Measurements from ENCODE around the gene GSG1L.

Gene GSG1L

DNA sequence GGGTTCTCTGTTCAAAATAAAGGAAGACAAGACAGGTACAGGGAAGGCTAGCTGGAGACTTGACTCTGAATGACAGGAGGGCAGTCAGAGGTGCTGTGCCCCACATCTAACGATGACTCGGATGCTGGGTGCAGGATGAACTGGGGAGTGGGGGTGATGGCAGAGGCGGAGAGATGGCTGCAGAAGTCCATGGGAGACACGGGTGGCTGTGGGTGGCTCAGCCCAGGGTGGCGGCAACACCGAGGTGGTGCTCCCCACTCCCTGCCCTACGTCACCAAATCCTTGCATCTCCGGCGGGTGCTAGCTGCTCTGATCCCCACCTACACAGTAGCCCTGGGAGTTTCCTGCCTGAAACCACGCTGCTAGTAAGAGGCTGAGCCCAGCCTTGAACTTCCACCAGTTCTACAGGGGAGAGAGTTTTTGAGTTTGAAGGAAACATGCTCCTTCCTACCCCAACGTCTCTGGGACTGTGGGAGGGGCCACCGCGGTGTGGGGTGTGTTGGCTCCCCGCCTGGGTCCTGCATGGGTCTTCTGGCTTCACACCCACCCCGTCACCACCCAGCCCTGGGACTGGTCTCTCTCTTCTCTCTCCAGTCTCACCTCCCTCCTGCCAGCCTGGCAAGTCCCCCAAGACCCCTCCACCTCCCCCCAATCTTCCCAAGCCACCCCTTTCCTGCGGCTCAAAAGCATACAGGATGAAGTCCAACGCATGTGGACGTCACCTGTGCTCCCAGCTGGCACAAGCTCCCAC is 4.5 kb downstream of the GSG1L start:
- no peak overlapping the region for H3K27ac Mint-ChIP-seq
- H3K4me3 Mint-ChIP-seq: no peak overlapping the region
- no peaks in the 10 kb centered on the region for H3K36me3 Mint-ChIP-seq
- peaks cover 29% of the 10 kb centered on the region for H3K27me3 Mint-ChIP-seq
- peaks cover 12% of the 10 kb centered on the region for H3K4me1 Mint-ChIP-seq
- H3K9me3 Mint-ChIP-seq: no peaks in the 10 kb centered on the region

DNA sequence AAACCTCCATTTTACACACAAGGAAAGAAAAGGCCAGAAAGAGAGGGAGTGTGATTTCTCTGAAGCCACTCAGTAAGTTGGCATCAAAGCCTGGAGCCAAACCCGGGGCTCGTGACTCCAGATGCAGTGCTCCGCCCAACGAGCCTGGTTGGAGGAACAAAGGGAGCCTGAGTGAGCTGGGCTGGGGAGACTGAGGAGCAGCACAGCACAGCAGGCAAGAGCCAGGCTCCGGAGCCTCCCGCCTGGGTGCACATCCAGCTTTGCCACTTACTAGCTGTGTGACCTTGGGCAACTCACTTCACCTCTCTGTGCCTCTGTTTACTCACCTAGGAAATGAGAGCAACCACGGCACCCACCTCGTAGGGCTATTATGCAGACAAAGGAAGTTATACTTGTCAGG is 5.6 kb downstream of the GSG1L start:
- H3K27ac Mint-ChIP-seq: no peak overlapping the region
- H3K27me3 Mint-ChIP-seq: peaks cover 33% of the 10 kb centered on the region
- no peaks in the 10 kb centered on the region for H3K9me3 Mint-ChIP-seq
- no peaks in the 10 kb centered on the region for H3K36me3 Mint-ChIP-seq
- H3K4me3 Mint-ChIP-seq: no peak overlapping the region
- H3K4me1 Mint-ChIP-seq: peaks cover 12% of the 10 kb centered on the region

DNA sequence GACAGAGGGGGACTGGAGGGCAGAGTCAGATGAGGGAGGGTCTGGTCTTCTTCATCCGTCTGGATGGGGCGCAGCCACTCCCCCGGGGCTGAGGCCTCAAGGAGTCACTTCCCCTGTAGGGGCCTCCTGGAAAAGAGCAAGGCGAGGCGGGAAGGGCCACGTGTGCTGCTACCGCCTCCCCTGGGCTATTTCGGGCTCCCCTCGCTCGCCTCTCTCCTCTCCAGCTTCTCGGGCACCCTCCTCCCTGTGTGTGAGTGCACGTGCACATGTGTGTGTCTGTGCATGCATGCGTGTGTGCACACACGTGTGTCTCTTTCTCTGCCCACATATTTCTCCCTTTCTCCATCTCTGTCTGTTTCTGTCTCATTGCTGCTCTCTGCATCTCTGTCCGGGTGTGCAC is 10.1 kb downstream of the GSG1L start:
- no peak overlapping the region for H3K27ac Mint-ChIP-seq
- H3K4me3 Mint-ChIP-seq: no peak overlapping the region
- H3K4me1 Mint-ChIP-seq: peaks cover under 1% of the 10 kb centered on the region
- peaks cover 6% of the 10 kb centered on the region for H3K9me3 Mint-ChIP-seq
- H3K27me3 Mint-ChIP-seq: peaks cover 16% of the 10 kb centered on the region
- peaks cover 2% of the 10 kb centered on the region for H3K36me3 Mint-ChIP-seq

- peaks cover 15% of the 10 kb centered on the region for H3K27me3 Mint-ChIP-seq
- no peak overlapping the region for H3K27ac Mint-ChIP-seq
- peaks cover 2% of the 10 kb centered on the region for H3K36me3 Mint-ChIP-seq
Measured at GRCh38 chr16:28052274-28053128, 11.0 kb downstream of the GSG1L start.

GRCh38 chr16:28051486-28051885 is 12.0 kb downstream of the GSG1L start:
- H3K4me1 Mint-ChIP-seq: no peaks in the 10 kb centered on the region
- no peak overlapping the region for H3K4me3 Mint-ChIP-seq
- peaks cover 6% of the 10 kb centered on the region for H3K9me3 Mint-ChIP-seq
- H3K27me3 Mint-ChIP-seq: peaks cover 12% of the 10 kb centered on the region
- H3K36me3 Mint-ChIP-seq: peaks cover 4% of the 10 kb centered on the region
- no peak overlapping the region for H3K27ac Mint-ChIP-seq

More at GRCh38 chr16:28052274-28053128, 11.0 kb downstream of the GSG1L start:
- Mint-ChIP-seq H3K4me1 (no peaks in the 10 kb centered on the region), H3K9me3 (peaks cover 6% of the 10 kb centered on the region), H3K4me3 (no peak overlapping the region)

GRCh38 chr16:28042811-28043210 is 20.7 kb downstream of the GSG1L start:
- Mint-ChIP-seq H3K4me3 (no peak overlapping the region), H3K4me1 (no peaks in the 10 kb centered on the region), H3K9me3 (no peaks in the 10 kb centered on the region), H3K27ac (no peak overlapping the region), H3K36me3 (peaks cover 2% of the 10 kb centered on the region), H3K27me3 (peaks cover 7% of the 10 kb centered on the region)

- H3K9me3 Mint-ChIP-seq: no peaks in the 10 kb centered on the region
- no peaks in the 10 kb centered on the region for H3K4me1 Mint-ChIP-seq
- peaks cover 1% of the 10 kb centered on the region for H3K36me3 Mint-ChIP-seq
- no peak overlapping the region for H3K4me3 Mint-ChIP-seq
- H3K27me3 Mint-ChIP-seq: peaks cover 8% of the 10 kb centered on the region
- no peak overlapping the region for H3K27ac Mint-ChIP-seq
Measured at GRCh38 chr16:28041615-28042014, 21.9 kb downstream of the GSG1L start.

- Mint-ChIP-seq H3K27me3 (peaks cover 8% of the 10 kb centered on the region), H3K4me3 (no peak overlapping the region), H3K36me3 (no peaks in the 10 kb centered on the region), H3K4me1 (no peaks in the 10 kb centered on the region), H3K27ac (no peak overlapping the region), H3K9me3 (no peaks in the 10 kb centered on the region)
Measured at GRCh38 chr16:28040039-28040438, 23.5 kb downstream of the GSG1L start.

DNA sequence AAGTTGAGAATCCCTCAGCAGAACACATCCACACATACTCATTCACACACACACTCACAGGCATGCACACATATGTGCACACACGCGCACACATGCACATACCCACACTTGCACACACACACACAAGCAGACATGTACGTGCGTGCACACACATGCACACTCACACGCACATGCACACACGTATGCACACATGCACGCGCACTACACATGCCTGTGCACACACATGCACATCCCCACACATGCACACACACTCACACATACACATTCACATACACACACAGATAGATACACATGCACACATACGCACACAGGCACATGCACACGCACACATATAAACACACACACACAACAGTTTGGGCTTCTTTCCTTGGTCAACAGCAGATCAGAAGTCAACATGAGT is 24.0 kb downstream of the GSG1L start:
- H3K9me3 Mint-ChIP-seq: no peaks in the 10 kb centered on the region
- no peak overlapping the region for H3K27ac Mint-ChIP-seq
- H3K4me1 Mint-ChIP-seq: no peaks in the 10 kb centered on the region
- no peak overlapping the region for H3K4me3 Mint-ChIP-seq
- H3K36me3 Mint-ChIP-seq: no peaks in the 10 kb centered on the region
- peaks cover 8% of the 10 kb centered on the region for H3K27me3 Mint-ChIP-seq

- no peaks in the 10 kb centered on the region for H3K9me3 Mint-ChIP-seq
Measured at GRCh38 chr16:28038409-28038808, 25.1 kb downstream of the GSG1L start.

DNA sequence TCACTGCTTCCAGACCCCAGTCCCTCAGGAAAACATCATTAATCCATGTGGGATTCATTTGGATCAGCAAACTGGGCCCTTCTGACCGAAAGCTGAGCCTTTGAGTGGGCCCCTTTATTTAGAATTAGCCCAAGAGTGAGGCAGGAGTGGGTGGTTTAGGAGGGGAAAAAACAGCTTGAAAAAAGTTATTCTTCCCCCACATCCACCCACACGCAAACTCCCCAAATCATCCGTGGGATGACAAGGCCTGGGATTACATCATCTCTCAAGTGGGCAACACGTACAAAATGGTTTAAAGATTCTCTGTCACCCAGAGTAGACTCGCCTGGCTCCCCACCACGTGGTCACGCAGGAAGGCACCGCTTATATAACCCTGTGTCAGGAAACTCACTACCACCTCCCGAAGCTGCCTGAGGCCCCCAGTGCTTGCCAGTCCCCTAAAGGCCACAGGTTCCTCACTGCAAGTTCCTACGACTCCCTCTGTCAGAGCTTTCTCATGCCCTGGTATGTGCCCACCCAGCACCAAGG is 27.6 kb downstream of the GSG1L start:
- Mint-ChIP-seq H3K27me3 (peaks cover 5% of the 10 kb centered on the region), H3K4me1 (no peaks in the 10 kb centered on the region), H3K36me3 (no peaks in the 10 kb centered on the region), H3K9me3 (no peaks in the 10 kb centered on the region), H3K4me3 (no peak overlapping the region), H3K27ac (no peak overlapping the region)

More at GRCh38 chr16:28038409-28038808, 25.1 kb downstream of the GSG1L start:
- Mint-ChIP-seq H3K4me3 (no peak overlapping the region), H3K27ac (no peak overlapping the region), H3K4me1 (no peaks in the 10 kb centered on the region), H3K36me3 (no peaks in the 10 kb centered on the region), H3K27me3 (peaks cover 7% of the 10 kb centered on the region)

DNA sequence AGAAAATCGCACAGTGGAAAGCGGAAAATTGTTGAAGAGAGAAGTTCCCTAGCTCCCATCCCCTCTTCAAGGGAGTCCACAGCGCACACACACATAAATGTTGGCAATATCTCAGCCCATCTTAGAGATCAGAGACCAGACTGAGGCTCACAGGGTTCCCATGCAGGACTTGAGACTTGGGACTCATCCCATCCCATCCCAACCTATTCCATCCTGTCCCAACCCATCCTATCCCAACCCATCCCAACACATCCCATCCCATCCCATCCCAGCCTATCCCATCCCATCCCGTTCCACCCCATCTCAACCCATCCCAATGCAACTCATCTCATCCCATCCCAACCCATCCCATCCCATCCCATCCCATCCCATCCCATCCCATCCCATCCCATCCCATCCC is 29.6 kb downstream of the GSG1L start:
- Mint-ChIP-seq H3K4me1 (no peaks in the 10 kb centered on the region), H3K27me3 (peaks cover 5% of the 10 kb centered on the region), H3K4me3 (no peak overlapping the region), H3K9me3 (no peaks in the 10 kb centered on the region), H3K27ac (no peak overlapping the region), H3K36me3 (no peaks in the 10 kb centered on the region)

DNA sequence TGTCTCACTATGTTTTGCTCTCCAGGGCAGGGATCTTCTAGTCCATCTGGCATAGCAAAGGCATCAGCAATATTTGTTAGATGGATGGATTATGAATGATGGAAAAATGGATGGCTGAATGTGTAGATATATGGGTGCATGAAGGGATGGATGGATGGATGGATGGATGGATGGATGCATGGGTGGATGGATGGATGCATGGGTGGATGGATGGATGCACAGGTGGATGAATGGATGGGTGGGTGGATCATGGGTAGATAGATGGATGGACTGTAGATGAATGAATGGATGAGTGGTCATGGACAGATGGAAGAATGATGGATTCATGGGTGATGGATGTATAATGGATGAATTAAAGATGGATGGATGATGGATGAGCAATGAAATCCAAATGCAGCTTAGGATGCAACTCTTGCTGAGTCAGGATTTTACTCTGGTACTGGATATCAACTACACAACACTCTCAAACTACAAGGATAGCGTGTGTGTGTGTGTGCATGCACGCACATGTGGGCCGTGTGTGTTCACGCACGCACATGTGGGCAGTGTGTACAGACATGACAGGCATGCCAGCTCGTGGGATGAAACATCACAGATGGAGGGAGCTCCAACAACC is 34.0 kb downstream of the GSG1L start:
- H3K9me3 Mint-ChIP-seq: no peaks in the 10 kb centered on the region
- H3K4me1 Mint-ChIP-seq: no peaks in the 10 kb centered on the region
- H3K36me3 Mint-ChIP-seq: no peaks in the 10 kb centered on the region
- no peak overlapping the region for H3K27ac Mint-ChIP-seq
- H3K4me3 Mint-ChIP-seq: no peak overlapping the region
- H3K27me3 Mint-ChIP-seq: no peaks in the 10 kb centered on the region

- Mint-ChIP-seq H3K4me3 (no peak overlapping the region), H3K36me3 (no peaks in the 10 kb centered on the region), H3K9me3 (no peaks in the 10 kb centered on the region), H3K4me1 (no peaks in the 10 kb centered on the region), H3K27ac (no peak overlapping the region), H3K27me3 (peaks cover 1% of the 10 kb centered on the region)
Measured at GRCh38 chr16:28027055-28027454, 36.5 kb downstream of the GSG1L start.

GRCh38 chr16:28025631-28026030 is 37.9 kb downstream of the GSG1L start:
- peaks cover 2% of the 10 kb centered on the region for H3K27me3 Mint-ChIP-seq
- H3K27ac Mint-ChIP-seq: no peak overlapping the region
- no peaks in the 10 kb centered on the region for H3K9me3 Mint-ChIP-seq
- H3K4me1 Mint-ChIP-seq: no peaks in the 10 kb centered on the region
- no peaks in the 10 kb centered on the region for H3K36me3 Mint-ChIP-seq
- H3K4me3 Mint-ChIP-seq: no peak overlapping the region

- H3K4me3 Mint-ChIP-seq: no peak overlapping the region
- H3K36me3 Mint-ChIP-seq: no peaks in the 10 kb centered on the region
- H3K9me3 Mint-ChIP-seq: no peaks in the 10 kb centered on the region
- H3K27ac Mint-ChIP-seq: no peak overlapping the region
- no peaks in the 10 kb centered on the region for H3K4me1 Mint-ChIP-seq
- H3K27me3 Mint-ChIP-seq: peaks cover 8% of the 10 kb centered on the region
Measured at GRCh38 chr16:28019218-28019617, 44.3 kb downstream of the GSG1L start.
